ENCODE results near the gene CACNA2D1. TPM values are rescaled to one million over a fixed set of nuclear protein-coding genes. Genes with fewer than 3 reads are reported as not detected.

CACNA2D1 gene
- total and polyA plus RNA-seq, 9 of the 15 experiments (the other 6 are each of a cell fraction or from before 2014, with no cell fraction given) = 0.49 TPM; not detected in 8

DNA sequence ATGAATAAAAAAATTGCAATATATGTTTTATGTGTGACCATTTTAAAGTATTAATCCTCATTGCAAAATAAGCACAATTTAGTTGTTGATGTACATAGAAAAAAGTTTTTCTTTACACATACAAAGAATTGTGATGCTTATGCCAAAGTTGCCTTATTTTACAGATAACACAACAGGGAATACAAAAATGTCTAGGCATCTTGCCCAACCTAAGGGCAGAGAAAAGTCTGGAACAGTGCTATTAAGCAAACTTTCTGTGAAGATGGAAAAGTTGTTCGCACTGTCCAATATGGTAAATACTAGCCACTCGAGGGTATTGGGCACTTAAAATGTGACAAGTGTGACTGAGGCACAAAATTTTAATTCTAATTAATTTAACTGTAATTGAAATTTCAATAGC, 483.6 kb downstream of the CACNA2D1 start:
- Histone ChIP-seq H3K9ac (ENCODE audit: insufficient read depth in 1 of 2, low read depth in 2 of 2, low read length in 2 of 2) (no peak overlapping the region), H3K9me1 (ENCODE audit: control insufficient read depth, insufficient read depth, low read length) (no peaks in the 10 kb centered on the region), H3K27me3 (ENCODE audit: control insufficient read depth in 2 of 2, insufficient read depth in 2 of 2, low read length in 2 of 2) (no peaks in the 10 kb centered on the region), H2AFZ (ENCODE audit: low read depth, low read length) (no peak overlapping the region), H3K9me3 (replicated peaks; ENCODE audit: control insufficient read depth, insufficient read depth, low read depth, low read length) (no peaks in the 10 kb centered on the region), H3K4me1 (replicated peaks in 1 of 2; ENCODE audit: control insufficient read depth in 2 of 2, insufficient read depth in 2 of 2, low read length in 2 of 2) (no peaks in the 10 kb centered on the region), H3K27ac (ENCODE audit: extremely low read depth, low read depth, low read length) (no peak overlapping the region), H3K79me2 (ENCODE audit: control insufficient read depth, insufficient read depth, low read length) (no peaks in the 10 kb centered on the region), H3K4me2 (ENCODE audit: insufficient read depth, low read length) (no peak overlapping the region), H3K36me3 (ENCODE audit: control insufficient read depth, insufficient read depth, low read length) (no peaks in the 10 kb centered on the region), H4K20me1 (replicated peaks; ENCODE audit: control insufficient read depth, insufficient read depth, low read length) (no peaks in the 10 kb centered on the region), H3K4me3 (no peak overlapping the region)
- FAIRE-seq = peak; percentile 6
- in situ Hi-C loops (cut with MboI) (no loop called here), intact Hi-C loops (cut with micrococcal nuclease) (no loop called here)
- no peak for ATAC-seq
- DNase-seq (ENCODE audit: extremely low read depth in 1 of 4, low spot score in 3 of 4) = no peak
- ChIA-PET POLR2A (no interaction called here), CTCF (ENCODE audit: low intra/inter-chr PET ratio) (no interaction called here)
- BruUV-seq (replicated peaks) = no TSS peak
- WGBS (ENCODE audit: insufficient coverage, low coverage, missing lambda C conversion rate) = 4% methylated on average over 2 of the region's 2 CpGs
- TF ChIP-seq PHTF2 (CRISPR knock-in tag; IDR thresholded peaks at IDR 0.05) = no peak
- no peak for TF ChIP-seq HDGF (IDR thresholded peaks at IDR 0.05)
- no peak for TF ChIP-seq DACH1 (IDR thresholded peaks at IDR 0.05; ENCODE audit: partially characterized antibody)
- TF ChIP-seq, protein P1, sequence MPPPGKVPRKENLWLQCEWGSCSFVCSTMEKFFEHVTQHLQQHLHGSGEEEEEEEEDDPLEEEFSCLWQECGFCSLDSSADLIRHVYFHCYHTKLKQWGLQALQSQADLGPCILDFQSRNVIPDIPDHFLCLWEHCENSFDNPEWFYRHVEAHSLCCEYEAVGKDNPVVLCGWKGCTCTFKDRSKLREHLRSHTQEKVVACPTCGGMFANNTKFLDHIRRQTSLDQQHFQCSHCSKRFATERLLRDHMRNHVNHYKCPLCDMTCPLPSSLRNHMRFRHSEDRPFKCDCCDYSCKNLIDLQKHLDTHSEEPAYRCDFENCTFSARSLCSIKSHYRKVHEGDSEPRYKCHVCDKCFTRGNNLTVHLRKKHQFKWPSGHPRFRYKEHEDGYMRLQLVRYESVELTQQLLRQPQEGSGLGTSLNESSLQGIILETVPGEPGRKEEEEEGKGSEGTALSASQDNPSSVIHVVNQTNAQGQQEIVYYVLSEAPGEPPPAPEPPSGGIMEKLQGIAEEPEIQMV (tag; conservative IDR thresholded peaks at IDR 0.05; ENCODE audit: low read depth) = no peak
- TF ChIP-seq BMI1 (IDR thresholded peaks at IDR 0.05; ENCODE audit: low read length) = no peak
- no peak for TF ChIP-seq XRCC5 (IDR thresholded peaks at IDR 0.05; ENCODE audit: low read depth, low read length)
- TF ChIP-seq PRMT5 (CRISPR knock-in tag; IDR thresholded peaks at IDR 0.05) = no peak
- TF ChIP-seq FUS (optimal IDR thresholded peaks at IDR 0.05; ENCODE audit: low read depth, low read length) = no peak
- TF ChIP-seq, protein P2, sequence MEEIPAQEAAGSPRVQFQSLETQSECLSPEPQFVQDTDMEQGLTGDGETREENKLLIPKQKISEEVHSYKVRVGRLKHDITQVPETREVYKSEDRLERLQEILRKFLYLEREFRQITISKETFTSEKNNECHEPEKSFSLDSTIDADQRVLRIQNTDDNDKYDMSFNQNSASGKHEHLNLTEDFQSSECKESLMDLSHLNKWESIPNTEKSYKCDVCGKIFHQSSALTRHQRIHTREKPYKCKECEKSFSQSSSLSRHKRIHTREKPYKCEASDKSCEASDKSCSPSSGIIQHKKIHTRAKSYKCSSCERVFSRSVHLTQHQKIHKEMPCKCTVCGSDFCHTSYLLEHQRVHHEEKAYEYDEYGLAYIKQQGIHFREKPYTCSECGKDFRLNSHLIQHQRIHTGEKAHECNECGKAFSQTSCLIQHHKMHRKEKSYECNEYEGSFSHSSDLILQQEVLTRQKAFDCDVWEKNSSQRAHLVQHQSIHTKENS (CRISPR knock-in tag; IDR thresholded peaks at IDR 0.05) = no peak

Data from K562 (cell line).